Activated CD8-positive, alpha-beta memory T cell treated with anti-CD3 and anti-CD28 coated beads, Interleukin-2, amount 50 U/mL, for 1 hour (primary cell): ENCODE results near the gene SLC44A1.
A peak's percentile ranks its signal among the peaks of the same experiment; 100 is the strongest.

Experiments
- DNase-seq: peaks from one replicate; pipeline ENCODE4 v3.0.0-alpha.2; 2020; ENCODE audit errors: extremely low read depth

The SLC44A1 gene

DNA sequence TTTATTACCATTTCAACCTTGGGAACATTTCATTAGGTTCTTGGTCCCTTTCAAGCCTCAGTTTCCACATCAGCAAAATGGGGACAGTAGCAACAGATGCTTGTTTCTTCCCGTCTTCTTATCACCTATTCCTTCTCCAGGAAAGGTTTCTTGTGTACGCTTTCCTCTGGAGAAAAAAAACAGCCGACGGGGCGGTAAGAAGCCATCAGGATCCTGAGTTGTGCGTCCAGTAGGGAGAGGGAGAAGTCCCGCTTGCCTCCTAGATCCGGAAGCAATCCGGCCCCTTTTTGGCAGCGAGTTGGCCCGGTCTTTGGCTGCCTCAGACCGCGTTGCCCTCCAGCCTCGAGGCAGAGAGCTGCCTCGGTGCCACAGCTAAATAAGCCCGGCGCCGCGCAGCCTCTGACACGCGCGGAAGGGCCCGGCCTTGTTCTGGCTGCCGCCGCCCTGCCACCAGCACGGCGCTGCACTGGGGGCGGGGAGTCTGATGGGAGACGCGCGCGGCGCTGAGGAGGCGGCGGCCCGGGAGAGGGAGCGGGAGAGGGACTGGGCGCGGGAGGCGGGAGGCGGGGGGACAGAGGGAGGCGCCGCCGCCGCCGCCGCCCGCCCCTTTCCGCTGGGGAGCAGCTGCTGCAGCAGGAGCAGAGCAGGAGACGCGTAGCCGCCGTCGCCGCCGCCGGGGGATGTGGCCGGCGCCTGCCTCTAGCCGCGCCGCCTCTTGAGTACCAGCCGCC is at the start of gene SLC44A1:
Gene SLC44A1, plus strand, starts transcription at position 649 of the 731 bp plus-strand sequence. CDS start 218 bp downstream, outside the sequence.
- DNase-seq: peak; percentile 70

DNA sequence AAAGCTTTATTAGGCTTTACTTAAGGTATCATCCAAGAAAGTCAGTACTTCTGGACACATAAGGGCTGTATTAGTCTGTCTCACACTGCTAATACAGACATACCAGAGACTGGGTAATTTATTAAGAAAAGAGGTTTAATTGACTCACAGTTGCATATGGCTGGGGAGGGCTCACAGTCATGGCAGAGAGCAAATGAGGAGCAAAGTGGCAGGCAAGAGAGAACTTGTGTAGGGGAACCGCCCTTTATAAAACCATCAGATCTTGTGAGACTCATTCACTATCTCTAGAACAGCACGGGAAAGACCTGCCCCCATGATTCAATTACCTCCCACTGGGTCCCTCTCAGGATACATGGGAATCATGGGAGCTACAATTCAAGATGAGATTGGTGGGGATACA is 49.2 kb upstream of the SLC44A1 start:
- no peak for DNase-seq

DNA sequence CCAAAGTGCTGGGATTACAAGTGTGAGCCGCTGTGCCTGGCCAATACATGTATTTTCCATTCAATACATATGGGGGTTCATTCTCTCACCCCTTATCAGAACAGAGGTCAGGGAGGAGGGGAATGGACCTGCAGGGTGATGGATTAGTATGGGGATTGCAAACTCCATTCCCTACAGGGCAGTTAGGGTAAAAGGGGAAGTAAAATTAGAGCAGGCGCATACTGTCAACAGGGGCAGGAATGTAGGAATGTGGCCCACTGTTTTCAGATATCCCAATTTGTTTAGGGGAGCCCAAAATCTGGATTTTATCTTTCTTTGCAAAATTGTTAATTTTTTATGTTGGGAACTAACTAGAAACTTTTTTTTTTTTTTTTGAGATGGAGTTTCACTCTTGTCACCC is 46.4 kb upstream of the SLC44A1 start:
- DNase-seq: no peak

DNA sequence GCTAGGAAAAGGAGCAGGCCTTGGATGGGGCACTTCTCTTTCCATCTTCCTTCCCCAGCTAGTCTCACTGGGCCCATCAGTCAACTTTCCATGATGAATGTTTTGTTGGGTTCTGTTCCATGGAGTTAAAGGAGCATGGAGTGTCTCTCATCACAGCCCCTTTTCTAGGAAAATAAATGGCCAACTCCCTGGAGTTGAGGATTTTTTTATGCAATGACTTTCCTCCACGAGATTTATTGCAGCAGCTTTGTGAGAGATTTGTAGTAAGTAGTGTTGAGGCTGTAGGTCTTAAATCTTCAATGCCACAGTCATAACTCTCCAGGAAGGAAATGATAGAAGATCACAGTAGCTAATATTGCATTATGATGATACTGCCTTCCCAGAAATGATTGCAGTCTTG is 45.6 kb upstream of the SLC44A1 start:
- no peak for DNase-seq

DNA sequence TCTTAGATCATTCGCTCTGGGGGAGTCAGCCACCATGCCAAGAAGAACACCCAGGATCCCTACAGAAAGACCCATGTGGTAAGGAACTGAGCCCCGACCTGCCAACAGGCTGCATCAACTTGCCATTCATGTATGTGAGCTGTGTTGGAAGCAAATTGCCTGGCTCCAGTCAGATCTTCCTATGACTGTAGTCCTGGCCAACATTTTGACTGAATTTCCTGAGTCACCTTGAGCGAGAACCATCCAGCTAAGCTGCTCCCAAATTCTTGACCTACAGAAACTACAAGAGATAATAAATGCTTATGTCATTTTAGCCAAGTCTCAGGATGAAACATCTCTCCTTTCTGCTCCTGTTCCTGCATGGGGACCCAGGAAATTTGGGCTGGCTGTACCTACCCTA is 40.0 kb upstream of the SLC44A1 start:
- DNase-seq: no peak

DNA sequence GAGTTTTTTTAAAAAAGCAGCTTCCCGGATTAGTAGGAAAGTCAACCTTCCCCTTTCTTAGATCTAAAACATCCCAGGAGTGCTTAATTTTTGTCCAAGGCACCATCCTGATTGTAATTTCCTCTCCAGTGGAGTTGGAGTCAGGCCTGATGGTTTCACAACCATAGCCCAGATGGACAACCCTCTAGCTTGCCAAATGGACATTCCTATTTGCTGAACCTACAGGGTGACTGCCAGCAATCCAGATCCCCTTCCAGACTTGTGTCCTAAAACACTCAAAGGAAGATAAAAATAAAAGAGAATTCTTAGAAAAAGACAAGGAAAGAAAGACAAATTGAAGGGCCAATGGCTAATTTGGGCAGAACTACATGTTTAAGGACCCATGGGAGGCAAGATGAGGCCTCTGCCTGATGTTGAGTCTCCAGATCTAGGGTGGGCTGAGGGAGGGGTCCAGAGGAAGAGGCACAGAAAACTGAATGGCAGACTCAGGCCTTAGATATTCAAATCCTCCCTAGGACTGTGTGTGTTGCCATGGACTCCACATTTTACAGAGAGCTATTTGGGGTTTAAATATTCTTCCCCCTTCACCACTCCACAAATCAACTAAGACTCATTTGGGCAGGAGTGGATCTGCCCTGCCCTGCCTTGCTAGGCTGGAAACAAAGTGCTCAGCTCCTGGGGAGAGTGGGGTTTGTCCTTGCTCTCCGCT is 38.5 kb upstream of the SLC44A1 start:
- no peak for DNase-seq

DNA sequence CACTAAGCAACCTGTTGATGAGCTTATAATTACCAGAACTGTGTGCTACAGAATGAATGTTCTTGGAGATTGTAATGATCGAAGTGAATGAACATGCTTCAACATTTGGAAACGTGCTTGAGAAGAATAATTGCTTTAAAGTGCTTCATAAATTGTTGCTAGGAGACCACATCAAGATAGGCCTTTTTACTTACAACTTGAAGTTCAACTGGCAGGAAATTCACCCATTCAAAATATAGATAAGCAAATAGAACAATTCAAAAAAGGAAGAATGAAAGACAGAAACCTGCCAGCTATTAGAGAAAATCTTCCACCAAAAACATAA is 38.0 kb upstream of the SLC44A1 start:
- DNase-seq: no peak

DNA sequence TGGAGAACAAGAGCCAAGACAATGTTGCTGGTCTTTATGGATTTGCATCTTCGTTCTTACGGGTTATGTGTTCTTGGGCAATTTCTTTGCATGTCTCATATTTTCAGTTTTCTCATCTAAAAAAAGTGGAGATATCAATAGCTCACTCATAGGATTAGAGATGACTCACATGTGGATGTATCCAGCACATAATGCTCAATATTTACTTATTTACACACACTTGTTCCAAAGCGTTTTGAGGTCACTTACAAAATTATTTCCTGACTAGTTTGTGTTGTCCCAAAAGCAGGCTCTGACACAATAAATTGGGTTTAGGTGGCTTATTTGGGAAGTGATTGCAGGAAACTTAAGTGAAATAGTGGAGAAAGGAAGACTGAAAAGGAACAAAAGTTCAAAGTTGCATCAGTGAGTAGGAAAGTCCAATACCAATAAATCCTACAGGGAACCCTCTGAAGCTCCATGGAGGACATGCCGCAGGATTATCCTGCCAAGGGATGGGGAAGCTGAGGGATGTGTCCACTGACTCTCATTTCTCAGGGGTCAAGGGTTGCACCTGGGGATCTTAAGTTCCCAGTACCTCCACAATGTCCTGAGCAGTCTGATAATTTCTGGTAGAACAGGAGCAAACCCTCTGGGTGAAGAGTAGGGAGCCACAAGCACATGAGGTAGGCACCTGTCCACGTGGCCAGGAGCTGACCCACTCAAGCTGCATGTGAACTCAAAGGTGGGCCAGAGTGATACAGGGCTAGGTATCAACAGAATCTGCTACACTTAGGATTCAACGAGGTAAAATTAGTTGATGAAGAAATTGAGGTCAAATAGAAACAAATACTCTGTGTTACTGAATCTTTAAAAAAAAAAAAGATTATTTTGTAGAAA is 37.4 kb upstream of the SLC44A1 start:
- no peak for DNase-seq

DNA sequence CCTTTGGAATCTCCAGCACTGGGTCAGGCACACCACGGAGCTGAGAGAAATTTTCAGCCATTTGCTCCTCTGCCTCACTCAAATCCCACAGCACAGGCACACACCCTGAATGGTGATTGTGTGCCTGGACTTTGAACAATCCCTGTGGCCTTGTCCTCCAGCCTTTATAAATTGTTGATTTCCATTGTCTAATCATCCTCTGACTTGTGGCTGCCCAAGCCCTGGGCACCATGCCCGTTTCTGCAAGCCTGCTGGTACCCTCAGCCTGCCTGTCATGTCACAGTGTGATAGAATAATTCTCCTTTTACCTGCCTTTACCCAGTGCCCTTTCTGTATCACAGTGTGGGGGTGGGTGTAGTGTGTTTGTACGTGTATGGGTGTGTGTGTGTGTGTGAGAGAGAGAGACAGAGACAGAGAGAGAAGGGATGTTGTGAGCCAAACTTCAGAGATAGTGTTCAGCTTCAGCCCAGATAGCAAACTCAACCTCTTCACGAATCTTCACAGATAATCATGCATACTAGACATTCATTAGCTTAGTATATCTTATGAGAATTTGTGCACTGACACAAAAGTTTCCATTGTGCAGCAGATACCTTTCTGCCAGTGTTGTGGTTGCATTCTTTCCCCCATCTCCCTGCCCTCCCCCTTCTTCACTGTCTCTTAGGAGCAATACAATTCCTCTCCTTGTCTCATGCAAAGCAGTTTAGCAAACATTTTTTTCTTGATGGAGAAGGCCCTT is 27.8 kb upstream of the SLC44A1 start:
- DNase-seq: no peak

DNA sequence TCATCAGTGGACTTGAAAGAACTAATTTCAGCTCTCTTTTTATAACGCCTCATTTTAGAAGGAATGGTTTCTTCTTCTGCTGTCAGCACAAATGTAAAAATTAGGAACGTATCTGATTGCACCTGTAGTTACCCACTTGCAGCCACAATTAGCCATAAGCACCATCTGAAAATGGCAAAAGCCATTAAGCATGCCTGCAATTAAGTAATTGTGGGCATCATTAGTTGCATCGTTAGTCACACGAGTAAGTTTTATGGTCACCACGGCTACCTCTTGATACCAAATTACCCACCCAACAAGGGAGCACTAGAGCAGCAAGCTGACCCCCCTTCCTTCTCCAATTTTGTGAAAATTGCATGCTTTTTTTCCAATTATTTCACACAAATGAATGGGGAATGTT is 25.8 kb upstream of the SLC44A1 start:
- no peak for DNase-seq

DNA sequence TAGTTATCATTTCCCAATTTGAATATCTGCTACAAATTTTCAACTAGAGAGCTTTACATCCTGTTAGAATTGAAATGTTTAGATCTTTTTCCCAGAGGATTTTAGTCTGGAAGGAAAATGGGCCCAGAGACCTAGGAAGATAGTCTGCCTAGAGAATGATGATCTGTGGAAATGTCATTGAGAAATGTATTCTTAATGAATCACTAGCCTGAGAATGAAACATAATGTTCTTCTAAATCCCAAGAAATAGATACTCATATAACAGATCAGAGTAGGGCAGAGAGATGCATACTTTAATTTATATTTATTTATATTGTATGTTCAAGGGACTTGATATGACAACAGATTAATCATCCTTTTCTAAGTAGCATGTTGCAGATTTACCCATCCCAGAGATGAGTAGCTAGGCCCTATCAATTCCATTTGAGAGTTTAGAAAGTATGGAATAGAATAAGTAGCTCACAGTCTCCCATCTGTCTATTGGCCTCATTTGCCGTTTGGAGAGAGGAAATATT is 25.1 kb upstream of the SLC44A1 start:
- DNase-seq: no peak

DNA sequence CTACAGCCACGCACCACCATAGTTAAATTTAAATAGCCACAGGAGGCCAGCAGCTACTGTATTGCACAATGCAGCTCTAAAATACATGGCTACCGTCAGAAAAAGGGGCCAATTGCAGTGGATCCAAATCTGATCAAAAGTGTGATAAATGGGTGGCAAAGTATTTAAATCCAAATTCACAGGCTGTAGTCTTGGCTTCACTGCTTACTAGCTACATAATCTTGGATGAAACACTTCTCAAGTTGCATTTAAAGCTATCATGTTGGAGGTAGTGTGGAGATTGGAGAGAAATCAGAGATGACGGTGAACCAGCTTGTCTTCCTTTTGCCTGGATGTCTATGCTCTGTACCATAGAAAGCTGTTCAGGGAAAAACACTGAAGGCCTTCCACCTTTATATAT is 24.0 kb upstream of the SLC44A1 start:
- no peak for DNase-seq

DNA sequence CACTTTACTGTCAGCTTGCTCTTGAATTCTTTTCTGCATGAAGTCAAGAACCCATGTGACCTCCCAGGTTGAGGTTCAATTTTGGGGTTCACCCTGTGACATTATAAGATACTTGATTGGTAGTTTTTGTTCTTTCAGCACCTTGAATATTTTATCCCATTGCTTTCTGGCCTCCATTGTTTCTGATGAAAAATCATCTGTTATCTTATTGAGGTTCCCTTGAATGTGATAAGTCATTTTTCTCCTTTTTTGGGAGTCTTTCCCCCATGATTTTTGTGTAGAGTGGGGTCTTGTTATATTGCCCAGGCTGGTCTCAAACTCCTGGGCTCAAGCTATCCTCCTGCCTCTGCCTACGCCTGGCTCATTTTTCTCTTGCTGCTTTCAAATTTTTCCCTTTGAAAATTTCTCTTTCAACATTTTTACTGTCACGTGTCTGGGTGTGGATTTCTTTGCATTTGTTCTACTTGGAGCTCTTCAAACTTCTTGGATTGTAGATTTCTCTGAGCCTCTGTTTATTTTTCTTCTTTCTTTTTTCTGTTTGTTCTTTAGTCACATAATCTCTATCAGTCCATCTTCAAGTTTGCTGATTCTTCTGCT is 20.8 kb upstream of the SLC44A1 start:
- DNase-seq: no peak

DNA sequence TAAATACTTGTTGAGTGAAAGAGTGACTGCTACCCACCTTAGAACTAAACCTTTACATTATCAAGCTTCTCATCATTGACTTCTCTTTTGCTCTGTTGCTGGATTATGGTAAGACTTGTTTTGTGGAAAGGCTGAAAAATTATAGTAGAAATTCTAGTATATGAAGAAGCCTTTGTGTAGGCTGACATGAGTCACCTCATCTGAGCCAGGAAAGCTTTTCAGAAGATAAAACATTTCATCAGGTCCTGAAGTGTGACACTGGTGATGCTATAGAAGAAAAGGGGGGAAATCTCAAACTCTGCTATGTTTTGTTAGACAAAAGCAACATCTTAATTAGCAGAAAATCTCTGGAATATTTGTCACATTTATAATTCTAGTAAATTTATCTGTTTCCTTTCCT is 18.4 kb upstream of the SLC44A1 start:
- DNase-seq: no peak

DNA sequence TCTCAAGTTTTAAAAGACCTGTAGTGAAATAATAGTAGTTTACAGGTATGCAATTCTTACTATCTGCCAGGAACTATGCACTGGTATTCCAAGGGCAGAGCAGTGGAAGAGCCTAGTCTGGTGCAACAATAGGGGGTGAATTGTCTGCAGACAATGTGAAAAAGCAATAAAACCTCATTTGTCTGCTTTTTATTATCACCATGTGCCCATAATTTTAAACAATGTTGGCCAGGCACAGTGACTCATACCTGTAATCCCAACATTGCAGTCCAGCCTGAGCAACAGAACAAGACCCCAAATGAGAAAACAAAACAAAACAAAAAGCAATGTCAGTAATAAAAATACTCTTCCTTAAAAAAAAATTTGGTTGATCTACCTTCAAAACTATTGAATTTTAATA is 12.2 kb upstream of the SLC44A1 start:
- DNase-seq: no peak

DNA sequence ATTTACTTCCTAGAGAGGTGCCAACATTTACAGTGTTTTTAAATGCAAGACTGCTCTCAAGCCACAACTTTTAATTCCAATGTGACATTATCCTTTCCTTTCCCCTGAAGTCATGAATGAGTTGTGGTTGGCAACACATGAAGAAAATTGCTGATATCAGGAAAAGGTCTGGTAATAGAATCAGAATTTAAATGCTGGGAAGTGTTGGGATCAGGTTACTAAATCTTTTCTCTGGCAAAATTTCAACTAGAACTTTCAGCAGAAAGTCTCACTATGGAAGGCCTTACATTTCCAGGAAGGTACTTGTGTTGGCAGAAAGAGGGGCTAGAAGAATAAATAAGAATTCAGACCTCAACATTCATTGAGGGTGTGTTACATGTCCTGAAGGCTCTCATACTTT is 10.6 kb upstream of the SLC44A1 start:
- DNase-seq: no peak

DNA sequence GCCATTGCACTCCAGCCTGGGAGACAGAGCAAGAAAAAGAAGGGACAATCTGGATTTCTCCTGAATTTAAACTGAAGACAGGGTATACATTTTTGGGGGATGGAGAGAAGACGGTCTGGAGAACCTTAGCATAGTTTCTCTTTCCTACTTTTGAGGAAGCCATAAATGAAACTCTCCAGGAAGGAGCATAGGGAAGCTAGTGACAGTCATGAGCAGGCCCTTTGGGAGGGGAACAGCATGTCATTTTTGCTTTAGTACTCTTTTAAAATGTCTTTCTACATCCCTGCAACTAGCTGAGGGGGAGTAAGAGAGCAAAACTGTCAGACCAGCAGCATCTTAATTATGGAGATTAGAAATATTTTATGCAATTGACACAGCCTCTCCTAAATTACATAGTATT is 8.2 kb upstream of the SLC44A1 start:
- no peak for DNase-seq

DNA sequence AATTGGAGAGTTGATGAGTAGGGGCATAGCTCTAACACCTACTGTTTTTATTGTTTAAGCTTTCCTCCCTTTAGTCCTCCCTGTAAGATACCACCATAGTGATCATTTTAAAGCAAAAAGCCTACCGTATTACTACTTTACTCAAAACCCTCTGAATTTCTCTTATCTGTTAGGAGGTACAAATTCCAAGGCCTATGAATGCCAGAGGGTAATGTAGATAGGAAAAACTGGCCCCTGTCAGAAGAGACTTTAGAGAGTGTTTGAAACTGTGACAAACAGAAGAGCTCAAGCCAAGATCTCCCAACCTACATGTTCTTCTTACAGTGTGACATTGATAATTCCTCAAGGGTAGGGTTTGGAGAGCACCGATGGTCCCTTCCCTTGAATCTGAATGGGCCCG is 7.2 kb upstream of the SLC44A1 start:
- no peak for DNase-seq

DNA sequence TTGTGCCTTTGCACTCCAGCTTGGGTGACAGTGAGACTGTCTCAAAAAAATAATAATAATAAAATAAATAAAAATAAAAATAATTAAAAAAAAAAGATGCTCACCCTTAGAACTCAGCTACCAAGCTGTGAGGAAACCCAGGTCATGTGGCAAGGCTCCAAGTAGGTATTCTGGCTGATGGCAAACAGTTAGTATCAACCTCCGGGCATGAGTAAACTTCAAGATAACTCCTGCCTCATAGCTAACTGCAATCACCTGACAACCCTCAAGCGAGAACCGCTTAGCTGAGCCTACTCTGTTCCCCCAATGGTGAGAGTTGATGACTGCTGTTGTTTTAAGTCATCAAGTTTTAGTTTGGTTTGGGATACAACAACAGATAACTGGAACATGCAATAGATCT is 6.1 kb upstream of the SLC44A1 start:
- DNase-seq: no peak

DNA sequence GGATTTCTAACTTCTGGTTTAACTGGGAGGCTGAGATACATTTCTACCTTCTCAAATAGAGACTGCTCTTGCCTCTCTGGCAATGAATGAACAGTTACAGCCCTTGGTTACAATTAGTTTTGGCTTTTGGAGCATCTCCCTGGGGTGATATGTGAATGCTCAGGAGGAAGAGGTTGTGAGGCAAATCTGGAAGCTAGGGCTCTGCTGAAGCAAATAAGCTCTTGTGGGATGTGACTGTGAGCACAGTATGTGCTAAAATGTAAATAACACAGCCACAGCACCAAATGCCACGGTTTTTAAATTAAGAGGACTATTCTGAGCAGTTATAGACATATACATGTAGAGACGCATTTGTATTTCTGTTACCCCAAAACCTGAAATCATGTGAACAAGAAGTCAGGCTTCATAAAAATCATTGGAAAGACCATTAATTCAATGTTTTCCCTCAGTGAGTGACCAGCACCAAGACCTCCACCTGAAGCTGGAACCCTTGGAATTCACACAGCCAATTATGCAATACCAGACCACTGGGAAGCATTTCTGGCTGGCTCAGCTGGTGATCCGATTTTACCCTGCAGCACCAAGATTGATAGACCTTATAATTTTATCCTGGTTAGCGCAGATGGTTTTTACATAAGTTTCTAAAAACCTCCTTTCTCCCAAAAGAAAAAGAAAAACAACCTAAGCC is 3.0 kb upstream of the SLC44A1 start:
- DNase-seq: no peak

DNA sequence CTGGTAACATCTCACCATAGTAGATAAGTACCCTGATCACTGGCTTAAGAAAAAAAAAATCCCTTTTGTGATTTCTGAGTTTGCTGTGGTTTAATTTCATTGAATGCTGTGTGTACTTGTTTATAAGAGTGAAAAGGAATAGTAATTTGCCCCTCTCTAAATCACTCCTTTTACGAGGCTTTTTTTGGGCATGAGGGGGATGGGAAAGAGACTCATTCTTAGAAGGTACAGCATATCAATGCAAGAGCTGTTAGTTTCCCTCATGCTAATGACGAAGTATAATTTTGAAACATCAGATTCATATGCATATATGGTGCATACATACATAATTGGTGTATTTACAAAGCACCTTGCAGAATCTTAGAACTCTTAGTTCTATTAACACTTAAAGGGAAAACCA is 2.4 kb upstream of the SLC44A1 start:
- no peak for DNase-seq
